Activated naive CD8-positive, alpha-beta T cell treated with anti-CD3 and anti-CD28 coated beads, Interleukin-2, amount 50 U/mL, for 24 hours (primary cell): Measurements from ENCODE around the gene KRT34.

ENCODE experiments used
- ATAC-seq: fragments of 150-1000 bp; cut with Tn5 transposase; one replicate; pipeline ENCODE4 v1.10.0; 2021
- DNase-seq: peaks from one replicate; pipeline ENCODE4 v3.0.0; 2021
- H3K27ac Mint-ChIP-seq: one replicate; pipeline ENCODE4 v1.8.0; 2021; ENCODE audit warnings: mild to moderate bottlenecking, mixed read lengths
- H3K27me3 Mint-ChIP-seq: one replicate; pipeline ENCODE4 v1.8.0; 2021; ENCODE audit warnings: mixed read lengths
- H3K36me3 Mint-ChIP-seq: one replicate; pipeline ENCODE4 v1.8.0; 2021; ENCODE audit warnings: low read depth, mixed read lengths
- H3K4me1 Mint-ChIP-seq: one replicate; pipeline ENCODE4 v1.8.0; 2021; ENCODE audit warnings: mixed read lengths
- H3K4me3 Mint-ChIP-seq: one replicate; pipeline ENCODE4 v1.8.0; 2021; ENCODE audit warnings: mild to moderate bottlenecking, moderate library complexity, mixed read lengths
- H3K9me3 Mint-ChIP-seq: one replicate; pipeline ENCODE4 v1.8.0; 2021; ENCODE audit warnings: mixed read lengths

The KRT34 gene

DNA sequence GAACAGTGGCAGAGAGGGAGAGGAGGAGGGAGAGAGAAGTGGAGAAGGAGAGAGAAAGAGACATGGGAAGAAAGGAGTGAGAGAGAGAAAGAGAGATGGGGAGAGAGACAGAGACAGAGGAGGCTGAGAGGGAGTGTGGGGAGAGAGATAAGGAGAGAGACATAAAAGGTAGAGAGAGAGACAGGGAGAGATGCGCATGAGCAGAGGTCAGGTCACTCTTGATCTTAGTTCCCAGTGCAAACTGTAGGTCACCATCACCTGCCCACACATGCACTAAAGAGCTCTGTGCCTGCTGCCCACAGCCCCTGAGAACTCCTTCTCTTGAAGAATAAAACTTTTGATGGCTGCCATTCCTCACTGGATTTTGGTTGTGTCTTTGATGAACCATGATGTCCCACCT is 46.4 kb downstream of the KRT34 start:
- DNase-seq (no peak), ATAC-seq (no peak)
- peaks cover 50% of the 10 kb centered on the region for H3K4me1 Mint-ChIP-seq
- H3K27ac Mint-ChIP-seq: no peak overlapping the region
- no peaks in the 10 kb centered on the region for H3K36me3 Mint-ChIP-seq
- no peaks in the 10 kb centered on the region for H3K9me3 Mint-ChIP-seq
- H3K4me3 Mint-ChIP-seq: no peak overlapping the region
- H3K27me3 Mint-ChIP-seq: peaks cover 2% of the 10 kb centered on the region

DNA sequence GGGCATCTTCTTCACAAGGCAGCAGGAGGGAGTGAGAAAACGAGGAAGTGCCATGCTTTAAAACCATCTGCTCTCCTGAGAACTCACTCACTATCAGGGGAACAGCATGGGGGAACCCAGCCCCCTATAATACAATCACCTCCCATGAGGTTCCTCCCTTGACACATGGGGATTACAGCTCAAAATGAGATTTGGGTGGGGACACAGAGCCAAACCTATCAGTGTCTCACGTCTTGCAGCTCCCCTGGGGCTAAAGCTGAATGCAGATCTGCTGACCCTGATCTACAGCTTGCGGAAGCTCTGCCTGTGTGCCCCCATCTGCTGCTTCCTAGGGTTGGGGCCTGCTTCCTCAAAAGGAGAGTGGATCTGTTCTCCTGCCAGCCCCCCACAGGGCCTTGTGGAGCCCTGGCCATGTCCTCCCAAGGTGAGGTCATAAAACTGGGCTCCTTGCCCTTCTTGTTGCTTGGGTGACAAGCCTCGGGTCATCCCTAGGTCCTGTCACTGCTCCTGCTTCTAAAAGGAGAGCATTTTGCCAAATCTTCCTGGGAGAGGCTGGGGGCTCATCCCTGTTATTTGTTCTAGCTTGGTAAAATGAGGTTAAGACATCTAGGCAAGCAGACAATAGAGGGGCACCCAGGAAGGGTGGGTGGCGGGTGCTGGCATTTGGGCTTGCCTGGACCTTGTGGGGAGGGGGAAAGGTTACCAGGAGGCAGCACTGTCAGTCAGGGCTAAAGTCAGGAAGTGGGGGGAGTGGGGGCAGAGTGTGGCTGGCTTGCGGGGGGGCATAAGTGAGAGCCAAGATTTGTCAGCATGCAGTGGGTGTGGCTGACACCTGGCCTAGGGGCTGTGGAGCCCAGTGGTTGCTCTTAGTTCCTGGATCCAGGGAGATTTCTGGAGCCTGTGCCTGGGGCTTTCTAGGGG is 47.5 kb downstream of the KRT34 start:
- Mint-ChIP-seq H3K36me3 (no peaks in the 10 kb centered on the region), H3K27me3 (no peaks in the 10 kb centered on the region), H3K9me3 (no peaks in the 10 kb centered on the region), H3K27ac (no peak overlapping the region), H3K4me3 (no peak overlapping the region), H3K4me1 (peaks cover 39% of the 10 kb centered on the region)
- DNase-seq (peak; percentile 12), ATAC-seq (no peak)

DNA sequence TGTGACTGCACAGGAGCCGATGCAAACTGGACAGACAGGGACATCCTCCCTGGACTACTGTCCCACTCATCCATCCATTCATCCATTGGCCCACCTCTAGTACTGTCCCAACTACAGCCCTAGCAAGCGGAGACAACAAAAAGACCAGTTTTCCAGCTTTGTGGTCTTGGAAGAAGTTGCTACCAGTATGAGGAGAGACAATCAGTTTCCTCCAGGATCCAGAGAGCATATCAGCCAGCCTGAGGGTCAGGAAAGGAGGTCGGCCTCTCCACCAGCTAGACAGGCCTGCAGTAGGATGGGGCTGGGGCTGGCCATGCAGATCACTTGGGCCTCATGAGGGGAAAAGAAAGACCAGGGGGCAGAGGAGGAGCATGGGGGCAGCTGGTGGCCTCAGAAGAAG is 48.3 kb downstream of the KRT34 start:
- no peaks in the 10 kb centered on the region for H3K36me3 Mint-ChIP-seq
- H3K4me3 Mint-ChIP-seq: no peak overlapping the region
- H3K27me3 Mint-ChIP-seq: no peaks in the 10 kb centered on the region
- ATAC-seq: no peak
- H3K9me3 Mint-ChIP-seq: no peaks in the 10 kb centered on the region
- DNase-seq: no peak
- H3K27ac Mint-ChIP-seq: no peak overlapping the region
- peaks cover 31% of the 10 kb centered on the region for H3K4me1 Mint-ChIP-seq

DNA sequence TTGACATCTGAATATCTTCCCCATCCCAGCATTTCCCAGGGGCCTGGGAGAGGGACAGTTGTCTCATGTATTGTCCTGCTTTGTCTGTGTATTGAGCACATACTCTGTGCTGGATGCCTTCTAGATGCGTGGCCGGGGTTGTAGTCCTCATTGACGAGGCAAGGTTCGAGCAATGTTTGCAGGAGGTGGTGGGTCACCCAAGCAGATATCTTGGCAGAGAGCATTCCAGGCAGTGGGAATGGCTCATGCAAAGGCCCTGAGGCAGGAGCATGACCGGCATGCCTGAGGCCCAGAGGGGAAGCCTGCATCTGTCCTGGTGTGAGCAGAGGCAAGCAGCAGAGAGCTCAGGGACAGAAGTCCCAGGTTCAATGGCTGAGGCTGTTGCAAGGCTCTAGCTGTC is 49.0 kb downstream of the KRT34 start:
- DNase-seq: no peak
- Mint-ChIP-seq H3K27me3 (no peaks in the 10 kb centered on the region), H3K4me1 (peaks cover 29% of the 10 kb centered on the region), H3K9me3 (no peaks in the 10 kb centered on the region), H3K4me3 (no peak overlapping the region), H3K27ac (no peak overlapping the region), H3K36me3 (no peaks in the 10 kb centered on the region)
- ATAC-seq: no peak

DNA sequence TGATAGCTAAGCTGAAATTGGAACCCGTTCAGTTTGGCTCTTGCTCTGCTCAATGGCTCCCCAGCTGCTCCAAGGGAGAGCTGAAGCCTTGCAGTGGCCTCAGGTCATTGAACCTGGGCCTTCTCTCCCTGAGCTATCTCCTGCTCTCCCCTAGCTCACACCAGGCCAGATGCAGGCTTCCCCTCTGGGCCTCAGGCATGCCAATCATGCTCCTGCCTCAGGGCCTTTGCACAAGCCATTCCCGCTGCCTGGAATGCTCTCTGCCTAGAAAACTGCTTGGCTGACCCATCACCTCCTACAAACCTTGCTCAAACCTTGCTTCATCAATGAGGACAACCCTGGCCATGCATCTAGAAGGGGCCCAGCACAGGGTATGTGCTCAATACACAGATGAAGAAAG is 49.9 kb downstream of the KRT34 start:
- no peaks in the 10 kb centered on the region for H3K27me3 Mint-ChIP-seq
- no peaks in the 10 kb centered on the region for H3K36me3 Mint-ChIP-seq
- H3K4me1 Mint-ChIP-seq: peaks cover 29% of the 10 kb centered on the region
- H3K4me3 Mint-ChIP-seq: no peak overlapping the region
- H3K27ac Mint-ChIP-seq: no peak overlapping the region
- no peaks in the 10 kb centered on the region for H3K9me3 Mint-ChIP-seq
- ATAC-seq (no peak), DNase-seq (no peak)

DNA sequence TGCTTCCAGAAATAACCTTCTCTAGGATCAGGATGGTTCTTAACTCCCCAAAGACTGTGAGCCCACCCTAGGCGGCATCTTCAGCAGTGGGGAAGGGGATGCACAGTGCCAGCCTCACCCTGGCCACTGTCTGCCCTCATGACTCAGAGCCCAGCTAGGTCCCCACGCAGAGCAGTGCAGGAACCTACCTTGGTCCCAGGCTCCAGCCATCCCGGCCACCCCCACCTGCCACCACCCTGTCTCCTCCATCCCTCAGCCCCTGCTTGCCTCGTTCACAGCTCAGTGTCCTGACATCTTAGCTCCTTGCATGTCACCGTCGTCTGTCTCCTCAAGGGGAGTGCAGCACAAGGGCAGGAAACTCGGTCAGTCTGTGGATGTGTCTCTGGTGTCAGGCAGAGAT is 50.5 kb downstream of the KRT34 start:
- Mint-ChIP-seq H3K27ac (no peak overlapping the region), H3K27me3 (no peaks in the 10 kb centered on the region), H3K36me3 (no peaks in the 10 kb centered on the region), H3K9me3 (no peaks in the 10 kb centered on the region), H3K4me3 (no peak overlapping the region), H3K4me1 (peaks cover 35% of the 10 kb centered on the region)
- no peak for DNase-seq
- no peak for ATAC-seq

DNA sequence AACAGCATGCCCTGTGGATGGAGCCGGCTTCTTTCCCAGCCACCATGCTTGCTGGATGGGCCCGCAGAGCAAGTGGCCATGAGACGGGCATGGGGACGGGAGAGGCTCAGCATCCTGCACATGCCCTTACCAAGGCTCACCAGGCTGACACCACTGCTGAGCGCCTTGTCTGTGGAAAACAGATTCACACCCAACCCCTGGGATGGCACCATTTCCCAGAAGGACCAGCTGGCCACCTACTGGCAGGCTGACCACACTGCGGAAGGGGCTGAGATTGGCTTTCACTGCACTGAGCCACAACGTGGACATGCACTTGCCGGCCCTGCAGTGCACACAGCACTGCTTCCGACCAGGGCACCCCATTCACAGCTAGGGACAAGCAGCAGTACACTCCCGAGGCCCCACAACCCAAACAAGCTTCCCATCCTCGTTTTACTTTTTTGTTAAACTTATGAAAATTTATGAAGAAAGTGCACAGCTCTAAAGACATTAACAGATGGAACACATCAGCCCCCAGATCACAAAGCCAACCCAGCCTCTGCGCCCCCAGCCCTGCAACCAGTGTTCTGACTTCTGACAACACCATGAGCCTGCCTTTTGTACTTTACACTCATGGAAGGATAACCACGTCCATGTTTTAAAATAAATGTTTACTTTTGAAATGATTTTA is 52.7 kb downstream of the KRT34 start:
- Mint-ChIP-seq H3K4me3 (no peak overlapping the region), H3K36me3 (no peaks in the 10 kb centered on the region), H3K4me1 (peaks cover 24% of the 10 kb centered on the region), H3K27me3 (no peaks in the 10 kb centered on the region), H3K9me3 (no peaks in the 10 kb centered on the region), H3K27ac (no peak overlapping the region)
- ATAC-seq: no peak
- DNase-seq: peak; percentile 31

DNA sequence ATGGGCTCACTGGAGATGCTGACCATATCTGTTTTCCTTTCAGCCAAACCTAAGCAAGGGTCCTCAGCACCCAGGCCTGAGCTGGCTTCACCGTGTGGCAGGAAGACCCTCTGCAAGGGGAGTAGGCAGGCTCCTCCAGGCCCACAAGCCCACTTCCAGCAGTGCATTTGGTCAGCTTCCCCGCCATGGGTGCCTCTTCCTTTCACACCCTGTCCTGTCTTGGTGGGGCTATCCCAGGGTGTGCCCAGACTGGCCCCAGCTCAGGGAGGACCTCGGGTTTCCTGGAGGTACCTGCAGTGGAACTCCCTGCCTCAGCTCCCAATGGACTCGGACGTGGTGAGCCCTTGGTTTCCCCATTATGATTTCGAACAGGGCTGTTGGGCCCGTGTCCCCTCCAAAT is 53.9 kb downstream of the KRT34 start:
- Mint-ChIP-seq H3K27ac (no peak overlapping the region), H3K9me3 (no peaks in the 10 kb centered on the region)
- no peak for ATAC-seq

More for the DNA sequence above, 53.9 kb downstream of the KRT34 start:
- no peak for DNase-seq
- Mint-ChIP-seq H3K4me1 (peaks cover 24% of the 10 kb centered on the region), H3K27me3 (no peaks in the 10 kb centered on the region), H3K4me3 (no peak overlapping the region), H3K36me3 (no peaks in the 10 kb centered on the region)
